Loucy (cell line): ENCODE results near the gene DSCAM.

Source experiments
- H2AFZ ChIP-seq: fragments of 200-600 bp; sonication (generic); 2 replicates; pipeline ENCODE4 v1.6.0; 2016; ENCODE audit warnings: antibody characterized with exemption, mild to moderate bottlenecking, low read length, moderate library complexity
- H3F3A ChIP-seq: fragments of 200-600 bp; 2 replicates; pipeline ENCODE4 v1.6.0; 2016; ENCODE audit warnings: antibody characterized with exemption, low read depth, mild to moderate bottlenecking
- H3K27me3 ChIP-seq: fragments of 200-600 bp; sonication (generic); 2 replicates; pipeline ENCODE4 v1.6.1; 2014; ENCODE audit warnings: low read length, mild to moderate bottlenecking; ENCODE audit not compliant: insufficient read depth, poor library complexity, severe bottlenecking
- H3K36me3 ChIP-seq: fragments of 200-600 bp; sonication (generic); 2 replicates; pipeline ENCODE4 v1.6.1; 2016; ENCODE audit warnings: low read length; ENCODE audit not compliant: insufficient read depth
- H3K4me1 ChIP-seq: fragments of 200-600 bp; sonication (generic); 2 replicates; pipeline ENCODE4 v1.5.1; 2014; ENCODE audit warnings: low read length, mild to moderate bottlenecking; ENCODE audit not compliant: insufficient read depth, poor library complexity, severe bottlenecking
- H3K4me2 ChIP-seq: fragments of 200-600 bp; sonication (generic); 2 replicates; pipeline ENCODE4 v1.6.0; 2014; ENCODE audit warnings: antibody characterized with exemption, low read length, low read depth, mild to moderate bottlenecking; ENCODE audit not compliant: poor library complexity, severe bottlenecking
- H3K4me3 ChIP-seq: fragments of 200-600 bp; sonication (generic); 2 replicates; pipeline ENCODE4 v1.5.1; 2014; ENCODE audit warnings: low read length, mild to moderate bottlenecking, mixed read lengths; ENCODE audit not compliant: poor library complexity, severe bottlenecking
- H3K79me2 ChIP-seq: fragments of 200-600 bp; sonication (generic); 2 replicates; pipeline ENCODE4 v1.6.1; 2014; ENCODE audit warnings: low read length; ENCODE audit not compliant: insufficient read depth
- H3K9ac ChIP-seq: fragments of 200-600 bp; sonication (generic); 2 replicates; pipeline ENCODE4 v1.6.0; 2014; ENCODE audit warnings: mild to moderate bottlenecking, low read depth, low read length, moderate library complexity; ENCODE audit not compliant: poor library complexity, severe bottlenecking
- H3K9me2 ChIP-seq: fragments of 200-600 bp; sonication (generic); replicated peaks from 2 replicates; pipeline ENCODE4 v1.6.1; 2016; ENCODE audit warnings: low read depth, low read length, mixed read lengths
- H3K9me3 ChIP-seq: fragments of 200-600 bp; sonication (generic); 2 replicates; pipeline ENCODE4 v1.6.1; 2014; ENCODE audit warnings: mild to moderate bottlenecking, antibody characterized with exemption, low read length, low read depth; ENCODE audit not compliant: insufficient read depth
- H4K20me1 ChIP-seq: fragments of 200-600 bp; sonication (generic); 2 replicates; pipeline ENCODE4 v1.6.0; 2014; ENCODE audit warnings: antibody characterized with exemption, low read length, mild to moderate bottlenecking; ENCODE audit not compliant: insufficient read depth, poor library complexity, severe bottlenecking
- CTCF ChIP-seq: fragments of 200-600 bp; sonication (generic); conservative IDR thresholded peaks from 2 replicates; pipeline ENCODE4 v1.5.1; 2014; ENCODE audit warnings: mild to moderate bottlenecking, antibody characterized with exemption, low read length
- EZH2phosphoT487 ChIP-seq: fragments of 200-600 bp; IDR thresholded peaks from 2 replicates; pipeline ENCODE4 v1.6.1; 2018; ENCODE audit warnings: antibody characterized with exemption, mild to moderate bottlenecking, moderate library complexity, borderline replicate concordance

DSCAM gene

GRCh38 chr21:40636026-40636425 lies 210.9 kb downstream of the DSCAM start:
- TF ChIP-seq EZH2phosphoT487 (no peak), CTCF (no peak)
- no peak overlapping the region for H3K4me2 ChIP-seq
- H4K20me1 ChIP-seq: no peaks in the 10 kb centered on the region
- H3K27me3 ChIP-seq: no peaks in the 10 kb centered on the region
- H3K9me3 ChIP-seq: no peaks in the 10 kb centered on the region; the same call in 1 of the 2 replicates
- no peak overlapping the region for H3K4me3 ChIP-seq
- H3K9me2 ChIP-seq: no peaks in the 10 kb centered on the region
- no peaks in the 10 kb centered on the region for H3K4me1 ChIP-seq
- no peak overlapping the region for H3K9ac ChIP-seq
- no peaks in the 10 kb centered on the region for H3K36me3 ChIP-seq
- no peak overlapping the region for H2AFZ ChIP-seq
- no peaks in the 10 kb centered on the region for H3K79me2 ChIP-seq
- H3F3A ChIP-seq: no peaks in the 10 kb centered on the region

GRCh38 chr21:40635391-40635790 lies 211.6 kb downstream of the DSCAM start:
- Histone ChIP-seq H3K36me3 (no peaks in the 10 kb centered on the region), H3K4me1 (no peaks in the 10 kb centered on the region), H3K9ac (no peak overlapping the region), H3K9me3 (no peaks in the 10 kb centered on the region; the same call in 1 of the 2 replicates), H3K79me2 (no peaks in the 10 kb centered on the region), H3K9me2 (no peaks in the 10 kb centered on the region), H3K27me3 (no peaks in the 10 kb centered on the region), H3K4me3 (no peak overlapping the region), H4K20me1 (no peaks in the 10 kb centered on the region), H3K4me2 (no peak overlapping the region), H2AFZ (no peak overlapping the region), H3F3A (no peaks in the 10 kb centered on the region)
- no peak for TF ChIP-seq EZH2phosphoT487
- TF ChIP-seq CTCF: no peak

- Histone ChIP-seq H4K20me1 (no peaks in the 10 kb centered on the region), H3F3A (no peaks in the 10 kb centered on the region), H2AFZ (no peak overlapping the region), H3K4me3 (no peak overlapping the region), H3K9ac (no peak overlapping the region), H3K79me2 (no peaks in the 10 kb centered on the region), H3K4me1 (no peaks in the 10 kb centered on the region), H3K4me2 (no peak overlapping the region), H3K36me3 (no peaks in the 10 kb centered on the region), H3K9me2 (no peaks in the 10 kb centered on the region), H3K27me3 (no peaks in the 10 kb centered on the region), H3K9me3 (no peaks in the 10 kb centered on the region; the same call in 1 of the 2 replicates)
- TF ChIP-seq EZH2phosphoT487: no peak
- TF ChIP-seq CTCF: no peak
Observed at GRCh38 chr21:40634141-40634540, 212.8 kb downstream of the DSCAM start.
